ENCODE data around the gene KIF1B. TPM values are rescaled to one million over a fixed set of nuclear protein-coding genes. Genes with fewer than 3 reads are reported as not detected.
"Not testable (repeated sequence)": the region's sequence is repeated elsewhere in the genome, so short reads cannot be mapped to it uniquely, and the experiment has no call there.

The KIF1B gene
- total RNA-seq, 1 experiment from 2014 or later = 70.1 TPM

DNA sequence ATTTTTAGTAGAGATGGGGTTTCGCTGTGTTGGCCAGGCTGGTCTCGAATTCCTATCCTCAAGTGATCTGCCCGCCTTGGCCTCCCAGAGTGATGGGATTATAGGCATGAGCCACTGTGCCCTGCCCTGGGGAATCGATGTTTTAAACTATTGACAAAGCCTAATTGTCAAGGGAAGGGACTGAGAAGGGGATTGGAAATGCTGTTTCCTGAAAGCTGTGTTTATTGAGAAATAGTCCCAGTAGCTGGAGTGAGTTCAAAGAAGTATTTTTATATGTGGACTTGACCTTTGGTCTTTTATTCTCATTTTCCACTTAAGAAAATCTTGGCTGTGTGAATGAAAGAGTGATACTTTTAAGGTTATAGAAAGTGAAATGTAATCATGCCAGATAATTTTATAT is 47.5 kb downstream of the KIF1B start:
- H3K9me3 Mint-ChIP-seq = no peaks in the 10 kb centered on the region
- no peaks in the 10 kb centered on the region for H3K27me3 Mint-ChIP-seq (ENCODE audit: low read depth)
- ATAC-seq (no peak), DNase-seq (ENCODE audit: low spot score) (no peak)
- H3K4me3 Mint-ChIP-seq = no peak overlapping the region
- ChIA-PET CTCF (no interaction called here), POLR2A (no interaction called here)
- TF ChIP-seq PRRX2 (CRISPR knock-in tag; IDR thresholded peaks at IDR 0.05) = no peak
- TF ChIP-seq, protein P1, sequence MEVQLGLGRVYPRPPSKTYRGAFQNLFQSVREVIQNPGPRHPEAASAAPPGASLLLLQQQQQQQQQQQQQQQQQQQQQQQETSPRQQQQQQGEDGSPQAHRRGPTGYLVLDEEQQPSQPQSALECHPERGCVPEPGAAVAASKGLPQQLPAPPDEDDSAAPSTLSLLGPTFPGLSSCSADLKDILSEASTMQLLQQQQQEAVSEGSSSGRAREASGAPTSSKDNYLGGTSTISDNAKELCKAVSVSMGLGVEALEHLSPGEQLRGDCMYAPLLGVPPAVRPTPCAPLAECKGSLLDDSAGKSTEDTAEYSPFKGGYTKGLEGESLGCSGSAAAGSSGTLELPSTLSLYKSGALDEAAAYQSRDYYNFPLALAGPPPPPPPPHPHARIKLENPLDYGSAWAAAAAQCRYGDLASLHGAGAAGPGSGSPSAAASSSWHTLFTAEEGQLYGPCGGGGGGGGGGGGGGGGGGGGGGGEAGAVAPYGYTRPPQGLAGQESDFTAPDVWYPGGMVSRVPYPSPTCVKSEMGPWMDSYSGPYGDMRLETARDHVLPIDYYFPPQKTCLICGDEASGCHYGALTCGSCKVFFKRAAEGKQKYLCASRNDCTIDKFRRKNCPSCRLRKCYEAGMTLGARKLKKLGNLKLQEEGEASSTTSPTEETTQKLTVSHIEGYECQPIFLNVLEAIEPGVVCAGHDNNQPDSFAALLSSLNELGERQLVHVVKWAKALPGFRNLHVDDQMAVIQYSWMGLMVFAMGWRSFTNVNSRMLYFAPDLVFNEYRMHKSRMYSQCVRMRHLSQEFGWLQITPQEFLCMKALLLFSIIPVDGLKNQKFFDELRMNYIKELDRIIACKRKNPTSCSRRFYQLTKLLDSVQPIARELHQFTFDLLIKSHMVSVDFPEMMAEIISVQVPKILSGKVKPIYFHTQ (CRISPR knock-in tag; IDR thresholded peaks at IDR 0.05) = no peak
- no peak for TF ChIP-seq TP53 (CRISPR knock-in tag; IDR thresholded peaks at IDR 0.05)
- no peak for TF ChIP-seq TEAD4 (CRISPR knock-in tag; IDR thresholded peaks at IDR 0.05)
- TF ChIP-seq TCF7 (CRISPR knock-in tag; IDR thresholded peaks at IDR 0.05; ENCODE audit: low read depth) = no peak
- TF ChIP-seq, protein P2, sequence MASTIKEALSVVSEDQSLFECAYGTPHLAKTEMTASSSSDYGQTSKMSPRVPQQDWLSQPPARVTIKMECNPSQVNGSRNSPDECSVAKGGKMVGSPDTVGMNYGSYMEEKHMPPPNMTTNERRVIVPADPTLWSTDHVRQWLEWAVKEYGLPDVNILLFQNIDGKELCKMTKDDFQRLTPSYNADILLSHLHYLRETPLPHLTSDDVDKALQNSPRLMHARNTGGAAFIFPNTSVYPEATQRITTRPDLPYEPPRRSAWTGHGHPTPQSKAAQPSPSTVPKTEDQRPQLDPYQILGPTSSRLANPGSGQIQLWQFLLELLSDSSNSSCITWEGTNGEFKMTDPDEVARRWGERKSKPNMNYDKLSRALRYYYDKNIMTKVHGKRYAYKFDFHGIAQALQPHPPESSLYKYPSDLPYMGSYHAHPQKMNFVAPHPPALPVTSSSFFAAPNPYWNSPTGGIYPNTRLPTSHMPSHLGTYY (CRISPR knock-in tag; IDR thresholded peaks at IDR 0.05) = no peak
- TF ChIP-seq, protein P3, sequence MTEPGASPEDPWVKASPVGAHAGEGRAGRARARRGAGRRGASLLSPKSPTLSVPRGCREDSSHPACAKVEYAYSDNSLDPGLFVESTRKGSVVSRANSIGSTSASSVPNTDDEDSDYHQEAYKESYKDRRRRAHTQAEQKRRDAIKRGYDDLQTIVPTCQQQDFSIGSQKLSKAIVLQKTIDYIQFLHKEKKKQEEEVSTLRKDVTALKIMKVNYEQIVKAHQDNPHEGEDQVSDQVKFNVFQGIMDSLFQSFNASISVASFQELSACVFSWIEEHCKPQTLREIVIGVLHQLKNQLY (CRISPR knock-in tag; IDR thresholded peaks at IDR 0.05) = no peak
- TF ChIP-seq, protein P4, sequence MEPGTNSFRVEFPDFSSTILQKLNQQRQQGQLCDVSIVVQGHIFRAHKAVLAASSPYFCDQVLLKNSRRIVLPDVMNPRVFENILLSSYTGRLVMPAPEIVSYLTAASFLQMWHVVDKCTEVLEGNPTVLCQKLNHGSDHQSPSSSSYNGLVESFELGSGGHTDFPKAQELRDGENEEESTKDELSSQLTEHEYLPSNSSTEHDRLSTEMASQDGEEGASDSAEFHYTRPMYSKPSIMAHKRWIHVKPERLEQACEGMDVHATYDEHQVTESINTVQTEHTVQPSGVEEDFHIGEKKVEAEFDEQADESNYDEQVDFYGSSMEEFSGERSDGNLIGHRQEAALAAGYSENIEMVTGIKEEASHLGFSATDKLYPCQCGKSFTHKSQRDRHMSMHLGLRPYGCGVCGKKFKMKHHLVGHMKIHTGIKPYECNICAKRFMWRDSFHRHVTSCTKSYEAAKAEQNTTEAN (CRISPR knock-in tag; IDR thresholded peaks at IDR 0.05) = no peak
- peaks cover 24% of the 10 kb centered on the region for H3K36me3 Mint-ChIP-seq
- H3K4me1 Mint-ChIP-seq = no peaks in the 10 kb centered on the region
- H3K27ac Mint-ChIP-seq = no peak overlapping the region

DNA sequence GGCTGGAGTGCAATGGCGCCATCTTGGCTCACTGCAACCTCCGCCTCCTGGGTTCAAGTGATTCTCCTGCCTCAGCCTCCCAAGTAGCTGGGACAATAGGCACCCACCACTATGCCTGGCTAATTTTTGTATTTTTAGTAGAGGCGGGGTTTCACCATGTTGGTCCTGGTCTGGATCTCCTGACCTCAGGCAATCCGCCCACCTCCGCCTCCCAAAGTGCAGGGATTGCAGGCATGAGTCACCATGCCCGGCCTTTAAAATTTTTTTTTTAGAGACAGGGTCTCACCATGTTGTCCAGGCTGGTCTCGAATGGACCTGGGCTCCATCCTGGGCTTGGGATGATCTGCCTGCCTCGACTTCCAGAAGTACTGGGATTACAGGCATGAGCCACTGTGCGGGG is 49.2 kb downstream of the KIF1B start:
- H3K9me3 Mint-ChIP-seq; DNase-seq (ENCODE audit: low spot score); H3K4me1 Mint-ChIP-seq; H3K4me3 Mint-ChIP-seq; POLR2A ChIA-PET; CTCF ChIA-PET; H3K27me3 Mint-ChIP-seq (ENCODE audit: low read depth); ATAC-seq; H3K27ac Mint-ChIP-seq: not testable (repeated sequence)
- peaks cover 37% of the 10 kb centered on the region for H3K36me3 Mint-ChIP-seq

DNA sequence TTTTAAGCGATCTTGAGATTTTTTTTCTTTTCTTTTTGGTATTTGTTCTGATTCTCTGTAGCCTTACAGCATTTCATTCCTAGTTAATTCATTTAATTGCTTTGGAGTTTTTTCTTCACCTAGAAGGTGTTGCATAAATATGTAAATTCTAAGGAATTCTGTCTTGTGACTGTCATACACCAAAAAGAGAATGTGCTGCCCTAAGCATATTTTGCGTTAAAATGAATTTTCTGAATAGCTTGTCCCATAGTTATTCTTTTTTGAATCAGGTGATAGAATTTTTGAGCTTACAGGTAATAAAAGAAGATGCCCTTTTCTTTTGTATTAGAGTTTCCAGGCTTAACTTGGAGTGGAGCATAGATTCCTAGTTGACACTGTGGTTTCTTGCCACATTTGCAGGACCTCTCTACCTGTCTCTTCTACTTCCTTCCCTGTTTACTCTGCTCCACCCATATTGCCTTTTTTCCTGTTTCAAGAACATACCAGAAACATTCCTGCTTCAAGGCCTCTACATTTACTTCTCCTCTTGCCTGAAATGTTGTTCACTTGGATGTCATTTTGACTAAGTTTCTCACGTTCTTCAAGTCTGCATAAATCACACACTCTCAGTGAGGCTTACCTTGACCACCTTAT is 53.2 kb downstream of the KIF1B start:
- H3K4me1 Mint-ChIP-seq = no peaks in the 10 kb centered on the region
- CTCF ChIA-PET = interaction anchor here (0.7 kb wide), 1 partner anchor 53 kb away, joined by 3 read pairs; the partner anchor contains the start of gene KIF1B
- H3K27ac Mint-ChIP-seq = peak overlapping the region; percentile 80
- H3K4me3 Mint-ChIP-seq = no peak overlapping the region
- POLR2A ChIA-PET = no interaction called here
- DNase-seq (ENCODE audit: low spot score) (no peak), ATAC-seq (no peak)
- TF ChIP-seq GTF2I (CRISPR knock-in tag; conservative IDR thresholded peaks at IDR 0.05) (no peak), MXD4 (CRISPR knock-in tag; IDR thresholded peaks at IDR 0.05; ENCODE audit: borderline replicate concordance) (no peak), EMX1 (CRISPR knock-in tag; IDR thresholded peaks at IDR 0.05) (no peak), ZNF219 (CRISPR knock-in tag; IDR thresholded peaks at IDR 0.05; ENCODE audit: borderline replicate concordance) (no peak), ATF1 (CRISPR knock-in tag; IDR thresholded peaks at IDR 0.05) (no peak)
- TF ChIP-seq, protein P4 (CRISPR knock-in tag; IDR thresholded peaks at IDR 0.05) = no peak
- TF ChIP-seq, protein P5, sequence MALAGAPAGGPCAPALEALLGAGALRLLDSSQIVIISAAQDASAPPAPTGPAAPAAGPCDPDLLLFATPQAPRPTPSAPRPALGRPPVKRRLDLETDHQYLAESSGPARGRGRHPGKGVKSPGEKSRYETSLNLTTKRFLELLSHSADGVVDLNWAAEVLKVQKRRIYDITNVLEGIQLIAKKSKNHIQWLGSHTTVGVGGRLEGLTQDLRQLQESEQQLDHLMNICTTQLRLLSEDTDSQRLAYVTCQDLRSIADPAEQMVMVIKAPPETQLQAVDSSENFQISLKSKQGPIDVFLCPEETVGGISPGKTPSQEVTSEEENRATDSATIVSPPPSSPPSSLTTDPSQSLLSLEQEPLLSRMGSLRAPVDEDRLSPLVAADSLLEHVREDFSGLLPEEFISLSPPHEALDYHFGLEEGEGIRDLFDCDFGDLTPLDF (CRISPR knock-in tag; IDR thresholded peaks at IDR 0.05) = no peak
- TF ChIP-seq, protein P6, sequence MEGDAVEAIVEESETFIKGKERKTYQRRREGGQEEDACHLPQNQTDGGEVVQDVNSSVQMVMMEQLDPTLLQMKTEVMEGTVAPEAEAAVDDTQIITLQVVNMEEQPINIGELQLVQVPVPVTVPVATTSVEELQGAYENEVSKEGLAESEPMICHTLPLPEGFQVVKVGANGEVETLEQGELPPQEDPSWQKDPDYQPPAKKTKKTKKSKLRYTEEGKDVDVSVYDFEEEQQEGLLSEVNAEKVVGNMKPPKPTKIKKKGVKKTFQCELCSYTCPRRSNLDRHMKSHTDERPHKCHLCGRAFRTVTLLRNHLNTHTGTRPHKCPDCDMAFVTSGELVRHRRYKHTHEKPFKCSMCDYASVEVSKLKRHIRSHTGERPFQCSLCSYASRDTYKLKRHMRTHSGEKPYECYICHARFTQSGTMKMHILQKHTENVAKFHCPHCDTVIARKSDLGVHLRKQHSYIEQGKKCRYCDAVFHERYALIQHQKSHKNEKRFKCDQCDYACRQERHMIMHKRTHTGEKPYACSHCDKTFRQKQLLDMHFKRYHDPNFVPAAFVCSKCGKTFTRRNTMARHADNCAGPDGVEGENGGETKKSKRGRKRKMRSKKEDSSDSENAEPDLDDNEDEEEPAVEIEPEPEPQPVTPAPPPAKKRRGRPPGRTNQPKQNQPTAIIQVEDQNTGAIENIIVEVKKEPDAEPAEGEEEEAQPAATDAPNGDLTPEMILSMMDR (IDR thresholded peaks at IDR 0.05) = no peak
- peaks cover 48% of the 10 kb centered on the region for H3K36me3 Mint-ChIP-seq
- H3K9me3 Mint-ChIP-seq = no peaks in the 10 kb centered on the region
- no peaks in the 10 kb centered on the region for H3K27me3 Mint-ChIP-seq (ENCODE audit: low read depth)
